ENCODE measurements around the gene TMEM219.
A peak's percentile ranks its signal among the peaks of the same experiment; 100 is the strongest.
"Not testable (repeated sequence)": the region's sequence is repeated elsewhere in the genome, so short reads cannot be mapped to it uniquely, and the experiment has no call there.

The TMEM219 gene

GRCh38 chr16:29961479-29962343 is at the start of gene TMEM219:
Gene TMEM219, plus strand, starts transcription at chr16:29962079. Its CDS starts 1,065 bp downstream, at chr16:29963144.
- peak; percentile 75 for DNase-seq

GRCh38 chr16:29912087-29912486 is 49.8 kb upstream of the TMEM219 start:
- no peak for DNase-seq

GRCh38 chr16:29913514-29913913 is 48.4 kb upstream of the TMEM219 start:
- DNase-seq = no peak

GRCh38 chr16:29915590-29916247 is 46.2 kb upstream of the TMEM219 start:
- DNase-seq = no peak

GRCh38 chr16:29916979-29917378 is 44.9 kb upstream of the TMEM219 start:
- DNase-seq = no peak

- DNase-seq = no peak
Observed at GRCh38 chr16:29920288-29921033, 41.4 kb upstream of the TMEM219 start.

GRCh38 chr16:29921034-29921385 is 40.9 kb upstream of the TMEM219 start:
- no peak for DNase-seq

- DNase-seq = no peak
Observed at GRCh38 chr16:29922326-29922725, 39.6 kb upstream of the TMEM219 start.

- DNase-seq = no peak
Observed at GRCh38 chr16:29922986-29923501, 38.8 kb upstream of the TMEM219 start.

- no peak for DNase-seq
Observed at GRCh38 chr16:29925105-29925756, 36.6 kb upstream of the TMEM219 start.

- peak; percentile 68 for DNase-seq
Observed at GRCh38 chr16:29925781-29926710, 35.8 kb upstream of the TMEM219 start, which contains the start of gene KCTD13. Gene KCTD13, minus strand, starts transcription at chr16:29926226. Its CDS starts 193 bp downstream, at chr16:29926033.

GRCh38 chr16:29926711-29927052 is 35.2 kb upstream of the TMEM219 start:
- DNase-seq = no peak

- no peak for DNase-seq
Observed at GRCh38 chr16:29927070-29927905, 34.6 kb upstream of the TMEM219 start.

- not testable (repeated sequence) for DNase-seq
Observed at GRCh38 chr16:29931750-29932149, 30.1 kb upstream of the TMEM219 start.

- no peak for DNase-seq
Observed at GRCh38 chr16:29940656-29941055, 21.2 kb upstream of the TMEM219 start.

GRCh38 chr16:29943846-29944799 is 17.8 kb upstream of the TMEM219 start:
- peak; percentile 94 for DNase-seq

GRCh38 chr16:29947897-29948296 is 14.0 kb upstream of the TMEM219 start:
- DNase-seq = no peak

GRCh38 chr16:29950806-29951461 is 10.9 kb upstream of the TMEM219 start:
- no peak for DNase-seq

All from amniotic stem cell (primary cell).